IMR-90 (cell line): ENCODE data around the gene REEP2. TPM values are rescaled to one million over a fixed set of nuclear protein-coding genes. Genes with fewer than 3 reads are reported as not detected.

Source experiments
- ATAC-seq: fragments of 200-7000 bp; cut with Tn5 transposase; 2 replicates; pipeline ENCODE4 v1.9.1; 2020; ENCODE audit warnings: low read depth, mild to moderate bottlenecking, moderate library complexity
- BruUV-seq: library from RNA; stranded (reverse); fragments of 400-500 nt; replicated peaks from 2 replicates; lab custom pipeline; 2021; lab: Mats Ljungman, UMichigan
- CTCF ChIA-PET: fragments of 300-600 bp; formaldehyde crosslinking; extraction: SDS; loops from one replicate; lab custom pipeline; 2021; ENCODE audit warnings: antibody characterized with exemption; lab: Yijun Ruan, JAX
- POLR2A ChIA-PET: fragments of 300-600 bp; sonication (Branson Sonifier 250); formaldehyde crosslinking; loops from one replicate; lab custom pipeline; 2022; ENCODE audit warnings: antibody characterized with exemption; ENCODE audit not compliant: unreplicated experiment; lab: Charles Lee
- DNase-seq: peaks from one replicate; pipeline ENCODE4 v3.0.0; 2013
- H2AFZ ChIP-seq: replicated peaks from 2 replicates; pipeline ENCODE3; 2013; ENCODE audit warnings: low read length, mild to moderate bottlenecking; ENCODE audit not compliant: poor library complexity
- H2AK5ac ChIP-seq: 2 replicates; pipeline ENCODE4 v1.6.1; 2013; ENCODE audit warnings: low read depth, low read length, inconsistent platforms
- H2AK9ac ChIP-seq: replicated peaks from 2 replicates; pipeline ENCODE3; 2013; ENCODE audit warnings: mild to moderate bottlenecking, low read depth, low read length, moderate library complexity; ENCODE audit not compliant: poor library complexity
- H2BK120ac ChIP-seq: 2 replicates; pipeline ENCODE4 v1.6.1; 2013; ENCODE audit warnings: low read depth, low read length, inconsistent platforms
- H2BK15ac ChIP-seq: 3 replicates; pipeline ENCODE4 v1.6.1; 2013; ENCODE audit warnings: low read depth, low read length, inconsistent platforms
- H2BK20ac ChIP-seq: 2 replicates; pipeline ENCODE4 v1.6.1; 2013; ENCODE audit warnings: low read depth, mild to moderate bottlenecking, inconsistent platforms, low read length, moderate library complexity
- H2BK5ac ChIP-seq: 2 replicates; pipeline ENCODE4 v1.6.1; 2013; ENCODE audit warnings: mild to moderate bottlenecking, low read depth, low read length, inconsistent platforms; ENCODE audit not compliant: poor library complexity, severe bottlenecking
- H3K14ac ChIP-seq: replicated peaks from 2 replicates; pipeline ENCODE4 v1.6.1; 2013; ENCODE audit warnings: low read depth, low read length, inconsistent platforms
- H3K18ac ChIP-seq: 2 replicates; pipeline ENCODE4 v1.6.1; 2013; ENCODE audit warnings: low read depth, low read length, control low read depth
- H3K23ac ChIP-seq: 2 replicates; pipeline ENCODE4 v1.6.1; 2013; ENCODE audit warnings: low read depth, low read length, inconsistent platforms
- H3K27ac ChIP-seq: 2 replicates; pipeline ENCODE4 v1.5.1; 2013; ENCODE audit warnings: mild to moderate bottlenecking, control low read depth, low read length; ENCODE audit not compliant: insufficient read depth
- H3K27me3 ChIP-seq: 2 replicates; pipeline ENCODE4 v1.6.1; 2013; ENCODE audit warnings: low read length; ENCODE audit not compliant: control insufficient read depth, insufficient read depth
- H3K36me3 ChIP-seq: 2 replicates; pipeline ENCODE4 v1.6.1; 2013; ENCODE audit warnings: low read length, mixed read lengths; ENCODE audit not compliant: control insufficient read depth, insufficient read depth
- H3K4ac ChIP-seq: 2 replicates; pipeline ENCODE4 v1.6.1; 2013; ENCODE audit warnings: low read depth, low read length, inconsistent platforms
- H3K4me1 ChIP-seq: 2 replicates; pipeline ENCODE4 v1.6.1; 2013; ENCODE audit warnings: low read length, mixed read lengths; ENCODE audit not compliant: control insufficient read depth, insufficient read depth
- H3K4me2 ChIP-seq: 2 replicates; pipeline ENCODE4 v1.6.1; 2013; ENCODE audit warnings: low read depth, mild to moderate bottlenecking, control low read depth, low read length, moderate library complexity
- H3K4me3 ChIP-seq: 2 replicates; pipeline ENCODE4 v1.5.1; 2013; ENCODE audit warnings: low read depth, mild to moderate bottlenecking, control low read depth, low read length, moderate library complexity; ENCODE audit not compliant: insufficient read depth
- H3K56ac ChIP-seq: 2 replicates; pipeline ENCODE4 v1.6.1; 2013; ENCODE audit warnings: low read length, inconsistent platforms; ENCODE audit not compliant: insufficient read depth; ENCODE audit errors: extremely low read depth
- H3K79me1 ChIP-seq, 2 experiments: 2 replicates each; pipeline ENCODE4 v1.6.1; 2013; ENCODE audit warnings: low read length in 2 of 2, inconsistent platforms in 1 of 2, low read depth in 1 of 2
- H3K9ac ChIP-seq: 2 replicates; pipeline ENCODE4 v1.6.1; 2013; ENCODE audit warnings: low read depth, low read length, control low read depth
- H3K9me1 ChIP-seq: 2 replicates; pipeline ENCODE4 v1.6.1; 2013; ENCODE audit warnings: low read length, inconsistent platforms; ENCODE audit not compliant: insufficient read depth
- H3K9me3 ChIP-seq: 2 replicates; pipeline ENCODE4 v1.6.1; 2013; ENCODE audit warnings: low read length; ENCODE audit not compliant: control insufficient read depth, insufficient read depth
- H4K20me1 ChIP-seq: 2 replicates; pipeline ENCODE4 v1.6.1; 2013; ENCODE audit warnings: low read length, inconsistent platforms; ENCODE audit not compliant: insufficient read depth
- H4K5ac ChIP-seq: 2 replicates; pipeline ENCODE4 v1.6.1; 2013; ENCODE audit warnings: mild to moderate bottlenecking, low read depth, low read length, control low read depth
- H4K8ac ChIP-seq, 2 experiments: 2 replicates each; pipeline ENCODE4 v1.6.1; 2013; ENCODE audit warnings: low read depth in 2 of 2, low read length in 2 of 2, control low read depth in 1 of 2, inconsistent platforms in 1 of 2
- H4K91ac ChIP-seq: 2 replicates; pipeline ENCODE4 v1.6.1; 2013; ENCODE audit warnings: low read depth, low read length, inconsistent platforms; ENCODE audit not compliant: insufficient read depth
- BHLHE40 ChIP-seq: fragments of 150-350 bp; IDR thresholded peaks from 2 replicates; pipeline ENCODE4 v1.6.1; 2016; ENCODE audit warnings: mild to moderate bottlenecking, low read depth, low read length
- CEBPB ChIP-seq: IDR thresholded peaks from 2 replicates; pipeline ENCODE4 v1.6.1; 2012; ENCODE audit warnings: low read depth, low read length, improper control_type of control experiment
- CHD1 ChIP-seq: IDR thresholded peaks from 2 replicates; pipeline ENCODE4 v1.6.1; 2012; ENCODE audit warnings: low read depth, low read length, improper control_type of control experiment
- CTCF ChIP-seq: conservative IDR thresholded peaks from 2 replicates; pipeline ENCODE4 v1.5.1; 2012; ENCODE audit warnings: mild to moderate bottlenecking, low read depth, low read length, improper control_type of control experiment
- ELK1 ChIP-seq: fragments of 150-350 bp; IDR thresholded peaks from 2 replicates; pipeline ENCODE4 v1.6.1; 2016; ENCODE audit warnings: low read depth, mild to moderate bottlenecking, low read length, moderate library complexity, borderline replicate concordance
- FOS ChIP-seq: fragments of 150-350 bp; IDR thresholded peaks from 2 replicates; pipeline ENCODE4 v1.6.1; 2016; ENCODE audit warnings: low read depth, low read length
- MAZ ChIP-seq: IDR thresholded peaks from 2 replicates; pipeline ENCODE4 v1.6.1; 2012; ENCODE audit warnings: low read depth, mild to moderate bottlenecking, low read length, improper control_type of control experiment, moderate library complexity, borderline replicate concordance
- MXI1 ChIP-seq: IDR thresholded peaks from 2 replicates; pipeline ENCODE4 v1.6.1; 2012; ENCODE audit warnings: low read depth, mild to moderate bottlenecking, low read length, moderate library complexity, borderline replicate concordance
- NFE2L2 ChIP-seq: fragments of 150-350 bp; IDR thresholded peaks from 2 replicates; pipeline ENCODE4 v1.6.1; 2016; ENCODE audit warnings: low read depth, mild to moderate bottlenecking, low read length
- POLR2A ChIP-seq: IDR thresholded peaks from 2 replicates; pipeline ENCODE4 v1.6.1; 2012; ENCODE audit warnings: mild to moderate bottlenecking, low read depth, low read length
- RAD21 ChIP-seq: IDR thresholded peaks from 2 replicates; pipeline ENCODE4 v1.6.1; 2012; ENCODE audit warnings: low read length, improper control_type of control experiment
- RCOR1 ChIP-seq: IDR thresholded peaks from 2 replicates; pipeline ENCODE4 v1.6.1; 2012; ENCODE audit warnings: mild to moderate bottlenecking, low read length, improper control_type of control experiment; ENCODE audit not compliant: insufficient replicate concordance
- RFX5 ChIP-seq: IDR thresholded peaks from 2 replicates; pipeline ENCODE4 v1.8.0; 2012; ENCODE audit warnings: low read depth, mild to moderate bottlenecking, low read length, moderate library complexity
- SMC3 ChIP-seq: fragments of 150-350 bp; IDR thresholded peaks from 2 replicates; pipeline ENCODE4 v1.6.1; 2016; ENCODE audit warnings: low read depth, mild to moderate bottlenecking, antibody characterized with exemption, low read length, moderate library complexity
- USF2 ChIP-seq: fragments of 150-350 bp; IDR thresholded peaks from 2 replicates; pipeline ENCODE4 v1.6.1; 2017; ENCODE audit warnings: mild to moderate bottlenecking, antibody characterized with exemption, low read length, low read depth
- whole genome bisulfite sequencing, 2 experiments: methylation state at CpG; one replicate each; pipeline versions ENCODE4 v1.1.5 to v1.1.7; 2013; ENCODE audit warnings: missing lambda C conversion rate in 2 of 2; ENCODE audit not compliant: insufficient read length in 1 of 2; ENCODE audit errors: extremely low coverage in 2 of 2; 5-methylcytosine and 5-hydroxymethylcytosine counted together
- dilution Hi-C: fragments of 300-500 bp; cut with HindIII; formaldehyde crosslinking; loops from one replicate; pipeline ENCODE4 v1.14.3; 2018; ENCODE audit warnings: low sequenced_read_pairs; ENCODE audit not compliant: unreplicated experiment
- in situ Hi-C: fragments of 300-500 bp; cut with MboI; formaldehyde crosslinking; loops from 3 replicates; pipeline ENCODE4 v1.14.3; 2019; ENCODE audit warnings: low sequenced_read_pairs, inconsistent platforms, mixed read lengths
- intact Hi-C: fragments of 100-400 bp; cut with micrococcal nuclease; formaldehyde crosslinking; loops from 2 replicates; pipeline ENCODE4 v1.10.0; 2022
- polyA plus RNA-seq, 3 experiments: library from polyadenylated mRNA; depleted of rRNA; stranded (reverse); fragments of >200 nt; gene quantifications; 2 replicates each; pipeline ENCODE4 v1.2.3, GENCODE V29; 2012; ENCODE audit warnings: low replicate concordance in 1 of 3
- total RNA-seq: library from RNA; depleted of rRNA; stranded (reverse); fragments of >200 nt; gene quantifications from 2 replicates; pipeline ENCODE4 v1.2.3, GENCODE V29; 2012

Gene REEP2
- total and polyA plus RNA-seq, 2 of the 4 experiments (the other 2 are of a cell fraction) = 12.4 to 17.0 TPM

- peak; percentile 1; the same call in 1 of the 2 replicates for ATAC-seq
- Histone ChIP-seq H2BK15ac (peak overlapping the region; percentile 78; the same call in 1 of the 3 replicates), H3K27me3 (peaks cover 11% of the 10 kb centered on the region; the same call in 1 of the 2 replicates), H3K23ac (peak overlapping the region; percentile 90; the same call in 1 of the 2 replicates), H2BK120ac (no peak overlapping the region), H2BK20ac (no peak overlapping the region; the same call in 1 of the 2 replicates), H3K56ac (0 out of 2 replicates have a peak overlapping the region, but pooled peaks have one; percentile 27), H3K14ac (peak overlapping the region; percentile 41), H3K9me1 (peaks cover 9% of the 10 kb centered on the region; the same call in 1 of the 2 replicates), H3K4me1 (peaks cover 18% of the 10 kb centered on the region), H4K8ac (peak overlapping the region; percentile 67 to 88), H3K4ac (peak overlapping the region; percentile 22), H2BK5ac (peak overlapping the region; percentile 21), H3K4me2 (peak overlapping the region; percentile 96), H3K36me3 (no peaks in the 10 kb centered on the region), H3K9ac (peak overlapping the region; percentile 75), H3K27ac (peak overlapping the region; percentile 66), H3K18ac (peak overlapping the region; percentile 48; the same call in 1 of the 2 replicates), H4K5ac (peak overlapping the region; percentile 43), H4K91ac (peak overlapping the region; percentile 70), H3K4me3 (peak overlapping the region; percentile 58), H2AK5ac (peak overlapping the region; percentile 95), H4K20me1 (no peaks in the 10 kb centered on the region), H2AK9ac (peak overlapping the region; percentile 97), H3K9me3 (no peaks in the 10 kb centered on the region), H2AFZ (peak overlapping the region; percentile 94), H3K79me1 (no peaks in the 10 kb centered on the region)
- WGBS, 2 experiments = 53% methylated on average over 2 of the region's 10 CpGs; no CpG with 5 or more reads in 1 of the 2 experiments
- TSS peak; percentile 57 for BruUV-seq
- dilution Hi-C loops (no loop called here), intact Hi-C loops (no loop called here), in situ Hi-C loops (no loop called here)
- POLR2A ChIA-PET = interaction anchor here (0.5 to 0.6 kb wide), 2 partner anchors 103 to 272 kb away, joined by 7 to 20 read pairs; no protein-coding TSS in a partner anchor
- no peak for DNase-seq
- CTCF ChIA-PET = interaction anchor here (1.0 to 1.3 kb wide), 2 partner anchors 11 to 43 kb away, joined by 3 to 5 read pairs; no protein-coding TSS in a partner anchor
- TF ChIP-seq CEBPB = no peak
- no peak for TF ChIP-seq CTCF
- no peak for TF ChIP-seq ELK1
- no peak for TF ChIP-seq SMC3
- no peak for TF ChIP-seq RFX5
- no peak for TF ChIP-seq BHLHE40
- no peak for TF ChIP-seq CHD1
- no peak for TF ChIP-seq RCOR1
- no peak for TF ChIP-seq MXI1
- no peak for TF ChIP-seq NFE2L2
- no peak for TF ChIP-seq POLR2A
- no peak for TF ChIP-seq FOS
- TF ChIP-seq USF2 = no peak
- TF ChIP-seq MAZ = no peak
- no peak for TF ChIP-seq RAD21
These were observed 53.7 kb downstream of the REEP2 start for GRCh38 chr5:138492560-138493045.
